ENCODE results near the gene CSE1L.
"Not testable (repeated sequence)": the region's sequence is repeated elsewhere in the genome, so short reads cannot be mapped to it uniquely, and the experiment has no call there.

Gene CSE1L

DNA sequence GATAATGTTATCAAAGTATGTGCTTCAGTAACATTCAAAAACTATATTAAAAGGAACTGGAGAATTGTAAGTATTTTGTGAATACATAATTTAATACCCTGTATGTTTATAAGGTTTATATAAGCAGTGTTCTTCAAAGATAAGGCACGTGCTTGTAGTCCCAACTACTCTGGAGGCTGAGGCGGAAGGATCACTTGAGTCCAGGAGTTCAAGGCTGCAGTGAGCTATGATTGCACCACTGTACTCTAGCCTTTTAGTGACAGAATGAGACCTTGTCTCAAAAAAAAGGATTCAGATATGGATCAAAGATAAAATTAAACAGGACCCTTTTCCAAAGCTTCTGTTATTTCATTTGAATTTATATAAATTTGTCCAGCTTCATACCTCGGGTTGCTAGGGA is 17.2 kb downstream of the CSE1L start:
- DNase-seq (ENCODE audit: low spot score) = no peak

DNA sequence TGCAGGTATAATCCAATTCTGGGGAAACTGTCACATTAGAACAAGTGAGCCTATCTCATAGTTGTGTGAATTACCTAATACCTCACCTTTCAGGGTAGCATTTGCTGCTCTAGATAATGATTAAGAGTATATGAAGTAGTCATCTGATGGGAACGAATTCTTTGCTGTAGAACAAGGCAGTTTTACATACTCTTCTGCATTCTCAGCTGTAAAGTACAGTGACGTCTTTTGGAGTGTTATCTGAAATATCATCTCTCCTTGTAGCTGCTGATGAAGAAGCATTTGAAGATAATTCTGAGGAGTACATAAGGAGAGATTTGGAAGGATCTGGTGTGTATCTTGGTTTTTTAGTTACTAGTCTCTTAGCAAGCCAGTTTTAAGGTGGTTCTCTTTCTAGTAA is 28.4 kb downstream of the CSE1L start:
- no peak for DNase-seq (ENCODE audit: low spot score)

DNA sequence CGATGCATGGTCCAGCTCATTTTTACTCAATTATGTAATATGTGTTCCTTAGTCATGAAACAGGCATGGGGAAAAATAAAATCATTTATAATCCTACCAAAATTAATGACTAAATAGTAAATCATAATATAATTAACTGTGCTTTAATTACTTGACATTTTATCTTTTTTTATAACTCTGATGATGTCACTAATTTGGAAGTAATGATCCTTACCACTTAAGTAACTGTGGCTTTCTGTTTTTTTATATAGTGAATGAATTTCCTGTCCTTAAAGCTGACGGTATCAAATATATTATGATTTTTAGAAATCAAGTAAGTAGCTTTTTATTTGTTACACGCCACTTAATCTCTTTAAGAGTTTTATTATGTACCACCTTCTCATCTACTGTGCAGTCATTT is 32.2 kb downstream of the CSE1L start:
- no peak for DNase-seq (ENCODE audit: low spot score)

DNA sequence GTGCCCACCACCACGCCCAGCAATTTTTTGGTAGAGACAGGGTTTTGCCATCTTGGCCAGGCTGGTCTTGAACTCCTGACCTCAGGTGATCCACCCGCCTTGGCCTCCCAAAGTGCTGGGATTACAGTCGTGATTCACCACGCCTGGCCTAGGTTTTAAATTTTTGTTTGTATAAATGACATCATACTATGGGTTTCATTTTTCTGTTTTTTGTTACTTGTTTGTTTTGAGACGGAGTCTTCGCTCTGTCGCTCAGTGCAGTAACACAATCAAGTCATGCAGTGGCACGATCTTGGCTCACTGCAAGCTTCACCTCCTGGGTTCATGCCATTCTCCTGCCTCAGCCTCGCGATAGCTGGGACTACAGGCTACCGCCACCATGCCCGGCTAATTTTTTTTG is 36.2 kb downstream of the CSE1L start:
- DNase-seq (ENCODE audit: low spot score) = not testable (repeated sequence)

DNA sequence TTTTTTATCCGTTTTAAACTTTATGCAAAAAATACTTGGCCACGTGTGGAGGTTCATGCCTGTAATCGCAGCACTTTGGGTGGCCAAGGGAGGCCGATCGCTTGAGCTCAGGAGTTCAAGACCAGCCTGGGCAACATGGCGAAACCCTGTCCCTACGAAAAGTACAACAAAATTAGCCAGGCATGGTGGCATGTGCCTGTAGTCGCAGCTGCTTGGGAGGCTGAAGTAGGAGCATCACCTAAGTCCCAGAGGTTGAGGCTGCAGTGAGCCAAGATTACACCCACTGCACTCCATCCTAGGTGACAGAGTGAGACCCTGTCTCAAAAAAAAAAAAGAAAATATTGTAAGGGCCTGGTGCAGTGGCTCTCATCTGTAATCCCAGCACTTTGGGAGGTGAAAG is 45.0 kb downstream of the CSE1L start:
- no peak for DNase-seq (ENCODE audit: low spot score)

DNA sequence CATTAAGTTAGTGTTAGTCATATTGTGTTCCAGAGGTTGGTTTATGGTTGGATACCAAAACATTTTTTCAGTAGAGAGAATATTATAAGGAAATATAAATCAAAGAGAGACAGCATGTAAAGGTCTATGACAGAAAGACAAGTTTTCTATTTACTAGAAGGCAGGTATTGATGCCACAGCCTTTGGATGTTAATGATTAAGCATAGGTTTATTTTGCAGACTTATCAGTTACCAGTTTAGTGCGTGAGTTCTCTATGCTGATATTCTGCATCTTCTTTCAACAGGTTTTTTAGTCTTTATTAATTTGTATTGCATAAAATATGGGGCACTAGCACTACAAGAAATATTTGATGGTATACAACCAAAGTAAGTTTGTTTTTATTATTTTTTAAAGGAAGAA is 45.6 kb downstream of the CSE1L start:
- no peak for DNase-seq (ENCODE audit: low spot score)

DNA sequence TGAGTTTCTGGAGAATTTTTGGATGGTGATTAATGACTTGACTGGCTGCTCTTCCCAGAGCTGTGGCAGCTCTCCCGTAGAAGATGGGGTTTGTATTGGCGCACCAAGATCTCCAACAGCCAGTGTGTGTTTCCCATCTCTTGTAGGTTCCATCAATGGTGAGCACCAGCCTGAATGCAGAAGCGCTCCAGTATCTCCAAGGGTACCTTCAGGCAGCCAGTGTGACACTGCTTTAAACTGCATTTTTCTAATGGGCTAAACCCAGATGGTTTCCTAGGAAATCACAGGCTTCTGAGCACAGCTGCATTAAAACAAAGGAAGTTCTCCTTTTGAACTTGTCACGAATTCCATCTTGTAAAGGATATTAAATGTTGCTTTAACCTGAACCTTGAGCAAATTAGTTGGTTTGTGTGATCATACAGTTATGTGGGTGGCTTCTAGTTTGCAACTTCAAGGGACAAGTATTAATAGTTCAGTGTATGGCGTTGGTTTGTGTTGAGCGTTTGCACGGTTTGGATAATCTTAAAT is 50.2 kb downstream of the CSE1L start:
- DNase-seq (ENCODE audit: low spot score) = no peak

DNA sequence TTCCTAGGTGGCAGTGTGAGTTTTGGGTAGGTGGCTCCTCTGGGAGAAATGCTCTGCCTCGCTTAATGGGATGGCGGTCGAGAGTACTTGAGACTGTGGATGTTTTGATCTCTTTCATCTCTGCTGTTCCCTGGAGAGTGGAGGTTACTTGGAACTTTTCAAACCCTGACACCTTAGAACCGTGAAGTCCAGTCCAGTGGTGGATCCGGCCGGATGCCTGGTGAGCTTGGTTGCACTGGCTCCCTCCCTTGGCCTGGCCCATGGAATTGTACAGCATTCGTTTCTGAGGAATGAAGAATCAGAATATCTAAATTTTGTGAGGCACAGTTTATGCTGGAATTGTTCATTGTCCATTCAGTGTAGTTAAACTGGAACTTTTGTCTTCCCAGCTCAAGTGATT is 51.0 kb downstream of the CSE1L start:
- no peak for DNase-seq (ENCODE audit: low spot score)

DNA sequence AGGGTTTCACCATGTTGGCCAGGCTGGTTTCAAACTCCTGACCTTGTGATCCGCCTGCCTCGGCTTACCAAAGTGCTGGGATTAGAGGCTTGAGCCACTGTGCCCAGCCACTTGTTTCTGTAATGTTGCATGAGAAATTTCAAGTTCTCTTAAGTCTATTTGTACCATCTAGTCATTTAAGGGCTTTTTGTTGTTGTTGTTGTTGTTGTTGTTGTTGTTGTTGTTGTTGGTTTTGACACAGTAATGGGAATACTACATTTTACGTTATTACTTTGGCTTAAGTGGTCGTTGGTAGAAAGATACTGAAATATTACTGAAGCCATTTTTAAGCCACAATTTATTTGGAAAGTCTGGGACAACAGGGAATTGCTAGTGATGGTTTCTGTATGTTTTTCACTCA is 52.0 kb downstream of the CSE1L start:
- DNase-seq (ENCODE audit: low spot score) = no peak

DNA sequence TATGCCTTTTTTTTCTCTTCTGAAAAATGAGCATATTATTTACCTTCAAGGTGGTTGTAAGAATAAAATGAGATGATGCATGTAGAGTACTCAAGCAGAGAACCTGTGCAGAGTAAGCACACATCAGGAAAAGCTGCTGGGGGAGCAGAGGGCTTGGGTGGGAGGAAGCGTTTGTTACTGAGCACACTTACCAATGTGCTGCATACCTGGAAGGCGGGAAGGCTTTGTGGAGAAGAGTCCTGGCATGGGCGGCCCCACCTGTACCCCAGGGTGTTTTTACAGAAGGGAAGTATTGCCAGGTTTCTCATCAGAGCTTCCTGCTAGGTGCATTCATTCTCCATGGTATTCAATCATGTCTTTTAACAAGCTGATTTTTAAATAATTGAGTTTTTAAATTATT is 52.9 kb downstream of the CSE1L start:
- DNase-seq (ENCODE audit: low spot score) = no peak

DNA sequence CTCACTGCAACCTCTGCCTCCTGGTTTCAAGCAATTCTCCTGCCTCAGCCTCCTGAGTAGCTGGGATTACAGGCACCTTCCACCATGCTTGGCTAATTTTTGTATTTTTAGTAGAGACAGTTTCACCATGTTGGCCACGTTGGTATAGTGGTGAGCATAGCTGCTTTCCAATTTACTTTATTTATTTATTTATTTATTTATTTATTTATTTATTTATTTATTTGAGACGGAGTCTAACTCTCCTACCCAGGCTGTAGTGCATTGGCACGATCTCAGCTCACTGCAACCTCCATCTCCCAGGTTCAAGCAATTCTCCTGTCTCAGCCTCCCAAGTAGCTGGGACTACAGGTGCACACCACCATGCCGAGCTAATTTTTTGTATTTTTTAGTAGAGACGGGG is 54.2 kb downstream of the CSE1L start:
- not testable (repeated sequence) for DNase-seq (ENCODE audit: low spot score)

DNA sequence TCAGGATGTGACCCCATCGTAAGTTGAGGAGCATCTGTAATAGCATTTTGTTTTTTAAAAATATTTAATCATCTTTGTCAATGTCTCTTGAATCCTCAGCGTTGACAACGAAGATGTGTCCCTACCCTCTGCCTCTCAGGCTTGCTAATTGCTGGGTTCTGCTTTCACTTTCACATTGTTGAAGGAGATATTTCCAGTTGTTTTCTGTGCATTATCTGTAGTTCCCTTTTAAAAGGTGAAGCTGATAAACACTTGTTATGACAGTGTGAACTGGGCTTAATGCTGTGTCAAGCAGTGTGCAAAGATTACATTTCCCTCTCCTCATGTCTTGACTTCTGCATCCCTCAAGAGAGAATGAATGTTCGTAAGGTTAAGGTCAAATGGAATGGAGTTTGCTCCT is 54.9 kb downstream of the CSE1L start:
- no peak for DNase-seq (ENCODE audit: low spot score)

DNA sequence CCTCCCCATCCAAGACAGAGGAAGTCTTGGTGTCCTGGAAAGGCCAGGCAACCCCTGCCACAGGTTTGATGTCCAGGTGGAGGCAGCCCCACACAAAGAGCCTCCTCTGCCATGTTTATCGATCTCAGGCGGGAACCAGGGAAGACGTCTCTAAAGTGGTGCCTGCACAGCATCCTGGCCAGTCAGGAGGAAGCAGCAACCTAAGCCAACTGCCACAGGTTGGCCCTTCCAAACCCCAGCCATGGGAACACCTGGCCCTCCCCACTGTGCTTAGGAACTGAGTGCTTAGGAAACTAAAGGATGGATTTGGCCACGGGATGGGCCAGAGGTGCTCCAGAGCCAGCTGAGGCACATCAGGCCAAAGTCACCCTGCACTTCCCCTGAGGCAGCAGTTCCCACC is 56.9 kb downstream of the CSE1L start:
- DNase-seq (ENCODE audit: low spot score) = no peak

DNA sequence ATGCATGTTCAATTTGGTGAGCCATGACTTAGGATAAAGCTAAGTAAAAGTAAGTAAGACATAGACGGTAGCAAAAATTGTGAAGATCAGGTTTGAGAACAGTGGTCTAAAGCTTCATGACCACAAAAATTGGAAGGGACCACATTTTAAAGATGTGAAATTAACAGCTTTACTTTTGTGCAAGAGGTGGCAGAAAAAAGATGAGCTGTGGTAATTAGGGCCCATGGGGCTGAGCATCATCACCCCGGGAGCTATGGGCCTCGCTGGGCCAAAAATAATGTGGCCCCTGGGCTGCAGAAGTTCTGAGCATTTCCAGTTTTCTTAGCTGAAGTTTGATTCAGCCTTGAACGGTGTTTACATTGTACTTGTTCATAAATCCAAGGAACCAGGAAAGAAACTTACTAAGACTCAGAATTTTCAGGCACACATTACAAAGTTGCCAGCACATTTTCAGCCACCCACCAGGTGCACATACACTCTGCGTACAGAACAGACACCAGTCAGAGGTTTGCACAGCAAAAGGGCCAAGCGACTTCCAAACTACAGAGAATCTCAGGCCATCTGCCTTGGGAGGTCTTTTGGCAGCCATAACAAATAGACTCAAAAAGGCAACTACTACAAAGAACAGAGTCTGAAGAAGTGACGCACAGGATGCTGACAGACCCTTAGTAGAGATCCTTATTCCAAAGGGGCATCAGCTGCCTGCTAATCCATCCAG is 57.7 kb downstream of the CSE1L start:
- DNase-seq (ENCODE audit: low spot score) = no peak

DNA sequence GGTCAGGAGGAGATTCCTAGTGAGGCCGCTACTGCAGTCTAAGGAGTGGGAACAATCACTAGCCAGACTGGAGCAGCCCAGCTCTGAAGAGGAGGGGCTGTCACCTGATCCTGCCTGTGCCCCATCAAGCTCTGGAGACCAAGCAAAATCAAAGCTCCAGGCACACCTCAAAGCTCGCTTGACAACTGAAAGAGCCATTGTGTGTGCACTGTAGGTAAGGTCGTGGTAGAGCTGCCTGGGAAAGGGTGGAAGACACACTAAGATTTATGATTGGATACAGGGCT is 58.2 kb downstream of the CSE1L start:
- no peak for DNase-seq (ENCODE audit: low spot score)

DNA sequence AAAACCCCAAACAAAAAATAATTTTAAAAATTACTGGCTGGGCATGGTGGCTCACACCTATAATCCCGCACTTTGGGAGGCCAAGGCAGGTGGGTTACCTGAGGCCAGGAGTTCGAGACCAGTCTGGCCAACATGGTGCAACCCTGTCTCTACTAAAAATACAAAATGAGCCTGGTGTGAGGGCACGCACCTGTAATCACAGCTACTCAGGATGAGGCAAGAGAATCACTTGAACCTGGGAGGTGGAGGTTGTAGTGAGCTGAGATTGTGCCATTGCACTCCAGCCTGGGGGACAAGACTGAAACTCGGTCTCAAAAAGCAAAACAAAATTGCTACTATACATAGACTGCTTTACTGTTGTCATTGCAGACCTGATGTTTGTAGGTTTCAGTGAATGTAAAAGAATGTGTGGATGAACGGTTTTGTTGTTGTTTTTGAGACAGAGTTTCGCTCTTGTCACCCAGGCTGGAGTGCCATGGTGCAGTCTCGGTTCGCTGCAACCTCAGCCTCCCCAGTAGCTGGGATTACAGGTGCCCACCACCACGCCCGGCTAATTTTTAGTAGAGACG is 59.0 kb downstream of the CSE1L start:
- DNase-seq (ENCODE audit: low spot score) = not testable (repeated sequence)

DNA sequence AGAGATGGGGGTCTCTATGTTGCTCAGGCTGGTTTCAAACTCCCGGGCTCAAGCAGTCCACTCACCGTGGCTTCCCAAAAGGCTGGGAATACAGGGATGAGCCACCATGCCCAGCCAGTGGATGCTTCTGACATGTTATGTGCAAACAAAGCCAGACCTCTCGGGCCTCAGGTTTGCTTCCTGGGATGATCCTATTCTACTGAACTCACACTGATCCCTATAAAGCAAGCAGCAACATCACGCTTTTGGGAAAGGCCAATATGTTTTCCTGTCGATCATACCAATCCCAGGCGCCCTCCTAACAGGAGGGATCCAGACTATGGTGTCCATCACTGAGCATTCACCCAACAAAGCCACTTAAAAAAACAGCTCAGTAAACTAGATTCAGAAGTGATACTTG is 60.2 kb downstream of the CSE1L start:
- DNase-seq (ENCODE audit: low spot score) = no peak

DNA sequence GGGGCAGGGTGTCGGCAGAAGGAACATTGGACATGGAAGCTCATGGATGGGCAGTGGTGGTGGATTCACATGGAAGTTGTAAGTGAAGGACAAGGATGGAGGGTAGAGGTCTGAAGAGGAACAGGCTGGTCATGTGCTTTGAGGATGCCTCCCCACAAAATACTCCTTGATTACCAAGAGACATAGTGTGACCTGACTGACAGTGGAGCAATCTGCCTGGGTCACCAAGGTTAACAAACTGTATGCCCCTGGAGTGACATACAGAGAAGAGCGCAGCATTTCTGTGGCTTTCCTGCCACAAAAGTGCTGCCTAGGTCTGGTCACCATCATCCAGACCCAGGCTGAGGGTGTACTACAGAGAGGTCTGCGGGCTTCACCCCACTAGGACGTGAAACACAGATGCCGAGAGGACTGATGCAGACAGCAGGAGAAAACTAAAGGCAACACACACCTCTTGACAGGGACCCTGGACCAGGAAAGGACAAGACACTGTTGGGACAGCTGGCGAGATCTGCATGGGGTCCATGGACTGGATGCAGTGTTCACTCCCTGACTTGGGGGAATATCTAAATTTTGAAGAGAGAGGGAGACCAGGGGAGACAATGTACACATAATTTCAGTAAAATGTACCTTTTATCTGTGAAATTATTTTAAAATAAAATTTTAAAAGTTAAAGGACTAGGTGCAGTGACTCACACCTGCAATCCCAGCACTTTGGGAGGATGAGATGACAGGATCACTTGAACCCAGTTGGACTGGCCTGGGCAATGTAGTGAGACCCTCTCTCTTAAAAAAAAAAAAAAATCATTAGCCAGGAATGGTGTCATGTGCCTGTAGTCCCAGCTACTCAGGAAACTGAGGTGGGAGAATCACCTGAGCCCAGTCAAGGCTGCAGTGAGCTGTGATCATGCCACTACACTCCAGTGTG is 64.9 kb downstream of the CSE1L start:
- DNase-seq (ENCODE audit: low spot score) = no peak

DNA sequence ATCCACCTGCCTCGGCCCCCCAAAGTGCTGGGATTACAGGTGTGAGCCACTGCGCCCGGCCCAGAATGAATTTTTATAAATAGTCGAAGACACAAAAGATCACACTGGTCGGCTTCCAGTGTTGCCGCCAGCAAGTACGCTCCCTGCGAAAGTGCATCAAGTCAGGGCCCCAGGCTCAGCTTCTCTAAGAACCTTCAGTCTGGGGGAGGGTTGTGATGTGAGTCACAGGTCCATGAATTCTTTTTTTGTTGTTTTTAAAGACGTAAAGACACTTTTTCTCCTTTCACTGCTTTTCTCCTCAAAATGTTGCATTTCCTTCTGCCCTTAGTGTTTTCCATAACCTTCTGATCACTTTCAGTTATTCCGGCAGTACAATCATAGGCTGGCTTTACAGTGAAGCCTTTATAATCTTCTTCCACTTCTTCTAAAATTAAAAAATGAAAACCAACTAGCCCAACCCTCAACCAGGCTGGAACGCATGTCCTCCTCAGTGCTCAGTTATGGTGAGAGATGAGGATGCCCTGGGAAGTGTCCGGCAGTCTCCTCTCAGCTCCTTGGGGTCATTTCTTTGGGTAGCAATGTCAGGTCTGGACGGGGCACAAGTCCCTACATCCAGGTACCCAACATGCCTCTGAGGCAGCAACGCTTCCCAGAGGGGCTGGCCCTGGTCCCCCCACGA is 66.6 kb downstream of the CSE1L start:
- peak; percentile 13 for DNase-seq (ENCODE audit: low spot score)

DNA sequence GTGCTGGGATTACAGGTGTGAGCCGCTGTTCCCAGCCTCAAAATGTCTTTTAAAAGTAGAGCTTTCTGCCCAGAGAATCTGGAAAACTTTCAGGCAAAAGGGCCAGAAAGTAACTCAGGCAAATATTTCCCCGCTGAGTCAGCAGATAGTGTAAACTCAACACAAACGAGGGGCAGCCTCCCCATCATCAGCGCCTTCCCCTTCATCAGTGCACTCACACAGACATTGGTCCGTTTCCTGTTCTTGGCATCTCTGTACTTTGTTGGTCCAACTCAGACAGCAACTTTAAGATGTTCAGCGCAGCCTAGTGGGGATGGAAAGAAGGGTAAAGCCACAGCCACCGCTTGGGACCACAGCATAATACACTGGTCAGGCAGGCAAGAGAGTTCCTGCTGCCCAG is 69.5 kb downstream of the CSE1L start:
- no peak for DNase-seq (ENCODE audit: low spot score)

DNA sequence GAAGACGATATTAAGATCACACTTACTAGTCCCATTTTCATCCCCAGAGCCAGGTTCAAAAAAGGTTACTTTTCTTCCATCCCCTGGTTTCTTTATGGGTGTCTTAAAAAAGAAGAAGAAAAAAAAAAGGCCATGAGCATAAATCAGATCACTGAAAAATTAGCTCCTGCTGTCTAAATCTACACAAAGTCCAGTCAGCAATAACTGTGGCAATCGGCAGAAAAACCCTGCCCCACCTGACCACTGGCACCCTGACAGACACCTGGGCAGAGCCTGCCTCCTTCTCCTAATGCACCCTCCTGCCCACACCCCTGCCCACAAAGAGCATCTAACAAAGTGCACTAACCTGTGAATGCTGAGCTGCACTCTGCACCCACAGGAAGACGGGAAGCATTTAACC is 72.2 kb downstream of the CSE1L start:
- no peak for DNase-seq (ENCODE audit: low spot score)

DNA sequence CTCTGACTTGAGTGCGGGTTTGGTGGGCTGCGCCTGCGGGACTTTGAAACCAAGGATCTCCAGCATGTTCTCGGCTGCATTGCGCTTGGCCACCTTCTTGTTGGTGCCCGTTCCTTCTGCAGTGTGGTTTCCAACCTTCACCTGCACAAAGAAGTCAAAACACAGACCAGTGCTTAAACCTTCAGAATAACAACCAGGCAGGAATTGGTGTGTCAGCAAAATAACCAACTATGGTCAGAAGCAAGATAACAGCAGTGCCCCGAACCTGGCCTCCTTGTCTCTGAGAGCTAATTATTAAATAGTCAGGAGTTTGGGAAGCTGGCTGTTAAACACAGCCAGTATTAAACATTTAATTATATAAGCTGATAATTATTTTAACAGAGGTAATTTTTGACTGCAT is 73.9 kb downstream of the CSE1L start:
- DNase-seq (ENCODE audit: low spot score) = no peak

DNA sequence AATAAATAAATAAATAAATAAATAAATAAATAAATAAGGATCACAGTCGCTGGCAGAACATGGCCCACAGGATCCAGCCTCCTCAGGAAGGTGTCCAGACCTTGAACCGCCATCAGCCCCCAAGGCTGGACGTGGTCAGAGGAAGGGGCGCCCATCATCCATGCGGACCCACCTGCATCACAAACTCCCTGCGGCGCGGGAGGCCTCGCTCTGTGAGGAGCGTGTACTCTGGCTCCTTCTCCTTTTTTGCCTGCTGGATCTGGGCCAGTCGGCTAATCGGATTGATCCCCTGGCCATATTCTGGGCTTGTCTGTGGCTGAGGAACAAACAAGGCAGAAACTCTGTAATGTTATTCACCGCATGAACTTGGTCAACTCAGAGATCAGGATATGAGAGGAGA is 76.8 kb downstream of the CSE1L start:
- no peak for DNase-seq (ENCODE audit: low spot score)

All from AG08395 (cell line).